Measurements from ENCODE around the gene LPP.

- no peak for TF ChIP-seq CTCF (conservative IDR thresholded peaks at IDR 0.05; ENCODE audit: low read depth, low read length)
- TF ChIP-seq EZH2 (IDR thresholded peaks at IDR 0.05; ENCODE audit: low read length, unreplicated experiment) = no peak
- no peak for TF ChIP-seq EZH2phosphoT487 (IDR thresholded peaks at IDR 0.05; ENCODE audit: borderline replicate concordance, low read length)
Measured at GRCh38 chr3:188449421-188449820, 295.5 kb downstream of the LPP start.

Data from PC-3 (cell line).